LNCAP (cell line): ENCODE measurements around the gene EEF1AKMT1.

Experiments
- CTCF ChIP-seq: fragments of 450-650 bp; IDR thresholded peaks from 2 replicates; pipeline ENCODE4 v1.5.1; 2017; ENCODE audit warnings: mild to moderate bottlenecking

The EEF1AKMT1 gene

GRCh38 chr13:20715330-20715712 is 58.4 kb downstream of the EEF1AKMT1 start:
- no peak for TF ChIP-seq CTCF

GRCh38 chr13:20714563-20715329 is 59.0 kb downstream of the EEF1AKMT1 start:
- no peak for TF ChIP-seq CTCF

- TF ChIP-seq CTCF: no peak
Observed at GRCh38 chr13:20714161-20714560, 59.6 kb downstream of the EEF1AKMT1 start.

GRCh38 chr13:20713751-20714150 is 60.0 kb downstream of the EEF1AKMT1 start:
- no peak for TF ChIP-seq CTCF

- no peak for TF ChIP-seq CTCF
Observed at GRCh38 chr13:20713014-20713376, 60.8 kb downstream of the EEF1AKMT1 start.

- no peak for TF ChIP-seq CTCF
Observed at GRCh38 chr13:20711301-20712044, 62.3 kb downstream of the EEF1AKMT1 start.

GRCh38 chr13:20709782-20710181 is 64.0 kb downstream of the EEF1AKMT1 start:
- no peak for TF ChIP-seq CTCF
